GM19397 (cell line): ENCODE measurements around the gene IDE.
A peak's percentile ranks its signal among the peaks of the same experiment; 100 is the strongest.
"Not testable (repeated sequence)": the region's sequence is repeated elsewhere in the genome, so short reads cannot be mapped to it uniquely, and the experiment has no call there.

Source experiments
- ATAC-seq: cut with Tn5 transposase; IDR thresholded peaks from one replicate; pipeline ENCODE4 v1.9.1; 2021; ENCODE audit warnings: mild to moderate bottlenecking, moderate library complexity; ENCODE audit not compliant: unreplicated experiment

IDE gene

DNA sequence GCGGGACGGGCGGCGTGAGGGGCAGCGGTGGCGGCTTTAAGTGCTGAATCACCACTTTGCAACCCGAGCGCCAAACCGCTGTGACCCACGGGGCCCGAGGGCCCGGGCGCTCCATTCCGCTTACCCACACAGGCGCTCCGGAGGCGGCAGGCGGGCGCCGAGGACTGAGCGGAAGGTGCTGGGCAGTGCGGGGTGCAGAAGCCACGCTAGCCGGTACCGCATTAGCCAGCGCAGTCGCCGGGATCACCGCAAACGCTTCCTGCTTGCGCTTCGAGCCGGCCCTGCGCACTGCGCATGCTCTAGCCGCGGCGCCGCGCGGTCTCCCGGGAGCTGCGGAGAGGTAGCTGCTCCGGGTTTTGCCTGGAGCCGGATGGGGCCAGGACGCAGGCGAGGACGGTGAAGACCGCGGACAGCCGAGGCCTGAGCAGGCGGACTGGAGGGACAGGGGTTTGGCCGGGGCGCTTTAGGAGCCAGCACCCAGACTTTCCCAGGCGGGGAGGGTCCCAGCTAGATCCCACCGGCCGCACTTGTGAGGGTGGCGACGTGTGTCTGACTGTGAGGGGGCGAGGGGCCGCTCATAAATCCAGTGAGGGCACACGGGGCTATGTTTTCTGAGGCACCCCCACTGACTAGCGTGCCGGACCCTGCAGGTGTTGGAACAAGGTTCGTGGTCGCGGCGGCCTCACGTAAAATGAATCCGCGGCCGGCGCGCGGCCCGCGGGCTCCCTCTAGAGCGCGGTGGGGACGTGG, at the start of gene IDE:
Gene IDE (minus strand): TSS at position 296 of the 750 bp plus-strand sequence. CDS start 74 bp downstream, at position 222.
- ATAC-seq = peak; percentile 72

DNA sequence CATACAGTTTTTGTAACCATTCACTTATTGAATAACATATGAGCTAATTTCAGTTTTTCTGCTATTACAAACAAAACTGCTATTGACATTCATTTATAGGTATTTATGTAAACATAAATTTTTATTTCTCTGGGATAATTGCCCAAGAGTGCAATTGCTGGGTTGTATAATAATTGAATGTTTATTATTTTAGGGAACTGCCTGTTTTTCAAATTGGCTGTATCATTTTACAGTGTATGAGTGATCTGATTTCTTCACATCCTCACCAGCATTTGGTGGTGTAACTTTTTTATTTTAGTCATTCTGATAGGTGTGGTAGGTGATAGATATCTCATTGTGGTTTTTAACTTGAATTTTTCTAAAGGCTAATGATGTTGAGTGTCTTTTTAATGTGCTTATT, 45.5 kb upstream of the IDE start:
- ATAC-seq = no peak

DNA sequence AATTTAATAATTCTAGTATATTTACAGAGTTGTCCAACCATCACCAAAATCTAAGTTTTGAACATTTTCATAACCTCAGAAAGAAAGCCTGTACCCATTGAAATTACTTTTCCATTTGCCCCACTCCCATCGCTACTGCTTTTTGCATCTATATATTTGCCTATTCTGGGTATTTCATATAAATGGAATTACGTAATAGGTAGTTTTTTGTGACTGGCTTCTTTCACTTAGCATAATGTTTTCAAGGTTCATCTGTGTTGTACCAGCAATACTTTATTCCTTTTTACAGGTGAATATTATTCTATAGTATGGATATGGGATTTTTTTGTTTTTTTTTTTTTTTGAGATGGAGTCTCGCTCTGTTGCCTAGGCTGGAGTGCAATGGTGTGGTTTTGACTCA, 41.6 kb upstream of the IDE start:
- no peak for ATAC-seq

DNA sequence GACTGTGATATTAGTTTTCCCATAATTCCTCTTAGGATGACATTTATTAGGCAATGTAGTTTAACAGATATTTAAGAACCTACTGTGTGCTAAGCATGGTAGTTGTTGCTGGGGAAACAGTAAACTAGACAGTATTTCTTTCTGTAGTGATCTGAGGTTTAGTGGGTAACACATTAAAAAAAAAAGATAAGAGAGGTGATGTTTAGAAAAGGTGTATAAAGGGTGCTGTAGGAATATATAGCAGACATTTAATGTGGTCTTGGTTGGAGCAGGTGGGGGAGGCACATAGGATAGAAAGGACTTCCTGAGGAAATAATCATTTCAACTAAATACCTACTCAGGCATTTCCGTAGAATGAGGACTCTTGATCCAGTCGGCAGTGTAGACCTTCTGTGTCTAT, 30.9 kb upstream of the IDE start:
- ATAC-seq = no peak

DNA sequence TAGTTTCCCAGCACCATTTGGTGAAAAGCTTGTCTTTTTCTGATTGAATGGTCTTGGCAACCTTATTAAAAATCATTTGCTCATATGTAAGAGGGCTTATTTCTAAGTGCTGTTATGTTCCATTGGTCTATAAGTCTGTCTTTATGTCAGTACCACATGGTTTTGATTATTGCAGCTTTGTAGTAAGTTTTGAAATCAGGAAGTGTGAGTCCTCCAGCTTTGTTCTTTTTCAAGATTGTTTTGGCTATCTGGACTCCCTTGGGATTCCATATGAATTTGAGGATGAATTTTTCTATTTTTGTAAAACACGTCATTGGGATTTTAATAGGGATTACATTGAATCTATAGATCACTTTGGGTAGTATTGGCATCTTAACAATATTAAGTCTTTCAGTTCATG, 24.4 kb upstream of the IDE start:
- ATAC-seq = no peak

DNA sequence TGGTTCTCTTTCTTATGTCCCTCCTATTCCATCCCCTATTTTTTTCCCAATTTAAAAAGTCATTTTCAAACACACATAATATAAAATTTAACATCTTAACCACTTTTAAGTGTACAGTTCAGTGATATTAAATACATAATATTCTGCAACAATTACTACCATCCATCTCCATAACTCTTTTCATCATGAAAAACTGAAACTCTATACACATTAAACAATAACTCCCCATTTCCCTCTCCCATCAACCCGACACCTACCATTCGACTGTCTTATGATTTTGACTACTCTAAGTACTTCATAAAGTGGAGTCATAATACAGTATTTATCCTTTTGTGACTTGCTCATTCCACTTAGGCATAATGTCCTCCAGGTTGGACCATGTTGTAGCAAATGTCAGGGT, 21.6 kb upstream of the IDE start:
- ATAC-seq = no peak

DNA sequence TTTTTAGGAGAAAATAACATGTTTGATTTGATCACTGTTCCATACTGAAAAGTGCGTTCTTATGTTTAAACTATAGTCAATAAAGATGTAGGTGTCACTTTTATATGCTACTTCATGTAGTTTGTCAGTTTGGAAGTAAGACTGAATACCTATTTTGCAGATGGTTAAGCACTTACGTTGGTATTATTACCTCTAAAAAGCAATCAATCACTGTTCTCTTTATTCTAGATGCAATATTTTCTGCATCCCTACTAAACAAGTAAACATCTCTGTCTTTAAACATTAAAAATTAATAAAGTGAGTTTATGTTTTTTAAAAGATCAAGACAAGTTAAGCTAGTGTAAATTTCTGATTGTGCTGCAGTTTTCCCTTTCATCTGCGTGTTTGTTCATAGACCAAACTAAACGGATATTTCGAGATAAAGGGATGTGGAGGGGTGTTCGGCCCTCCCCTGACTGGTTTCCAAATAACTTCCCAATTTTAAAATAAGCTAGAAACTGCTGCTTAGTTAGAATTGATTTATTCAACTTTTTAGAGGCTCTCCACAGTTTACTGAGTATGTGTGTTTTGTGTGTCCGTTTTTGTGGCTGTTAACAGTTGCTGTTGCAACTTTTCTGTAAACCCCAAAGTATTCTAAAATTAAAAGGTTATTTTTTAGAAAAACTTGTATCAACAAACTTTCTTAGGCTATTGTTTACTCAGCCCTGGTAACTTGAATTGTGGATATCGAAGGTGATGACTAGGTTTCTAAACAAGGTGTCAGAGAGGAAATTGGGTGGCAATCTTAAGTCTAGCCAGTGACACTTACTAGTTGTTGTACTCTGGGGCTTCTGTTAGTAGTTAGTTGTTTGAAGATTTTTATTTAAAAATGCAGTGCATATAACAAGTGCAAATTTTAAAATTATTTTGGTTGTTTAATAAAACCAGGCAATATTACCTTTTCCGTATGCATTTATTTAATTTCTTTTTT, 20.0 kb upstream of the IDE start:
- ATAC-seq = no peak

DNA sequence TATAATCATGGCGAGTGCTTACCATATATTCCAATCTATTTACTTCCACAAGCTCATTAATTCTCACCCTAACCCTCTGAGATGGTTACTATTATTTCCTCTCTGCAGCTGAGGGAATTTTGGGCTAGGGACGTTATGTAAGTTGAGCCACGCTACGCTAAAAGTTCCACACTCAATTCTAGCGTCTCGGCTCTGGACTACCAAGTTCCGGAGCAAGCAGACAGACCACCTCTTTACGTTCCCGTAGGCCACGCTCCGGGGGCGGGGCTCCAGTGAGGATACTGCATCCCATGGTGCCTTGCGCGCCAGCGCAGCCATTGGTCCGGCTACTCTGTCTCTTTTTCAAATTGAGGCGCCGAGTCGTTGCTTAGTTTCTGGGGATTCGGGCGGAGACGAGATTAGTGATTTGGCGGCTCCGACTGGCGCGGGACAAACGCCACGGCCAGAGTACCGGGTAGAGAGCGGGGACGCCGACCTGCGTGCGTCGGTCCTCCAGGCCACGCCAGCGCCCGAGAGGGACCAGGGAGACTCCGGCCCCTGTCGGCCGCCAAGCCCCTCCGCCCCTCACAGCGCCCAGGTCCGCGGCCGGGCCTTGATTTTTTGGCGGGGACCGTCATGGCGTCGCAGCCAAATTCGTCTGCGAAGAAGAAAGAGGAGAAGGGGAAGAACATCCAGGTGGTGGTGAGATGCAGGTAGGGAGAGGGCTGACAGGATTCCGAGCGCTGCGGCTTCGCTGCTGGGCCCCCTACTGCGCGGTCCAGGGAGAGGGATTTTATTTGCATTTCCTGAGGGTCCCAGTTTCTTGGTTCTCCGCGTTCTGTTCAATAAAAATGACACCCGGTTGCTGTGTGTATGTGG, 19.1 kb upstream of the IDE start, which contains the start of gene KIF11:
Gene KIF11 (plus strand): TSS at position 370 of the 858 bp plus-strand sequence. CDS start 246 bp downstream, at position 616.
- ATAC-seq = peak; percentile 80

DNA sequence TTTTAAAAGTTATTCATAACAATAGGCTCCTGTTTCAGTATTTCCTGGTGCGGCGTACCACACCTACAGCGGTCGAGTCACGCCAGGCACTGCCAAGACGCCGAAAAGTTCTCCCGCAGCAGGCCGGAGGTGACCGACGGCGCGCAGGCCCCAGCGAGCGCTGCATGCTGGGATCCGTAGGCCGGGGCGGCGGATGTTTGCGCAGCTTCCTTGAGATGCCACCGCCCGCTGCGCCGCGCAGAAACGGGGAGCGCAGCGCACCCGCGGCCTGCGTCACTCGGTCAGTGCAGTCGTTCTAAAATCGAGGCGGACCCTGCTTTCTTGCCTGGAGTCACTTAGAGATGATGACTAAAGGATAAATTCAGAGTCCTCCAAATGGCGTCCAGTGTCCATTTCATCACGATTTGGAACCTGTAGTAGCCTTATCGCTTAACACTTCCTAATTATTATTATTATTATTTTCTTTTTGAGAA, 17.7 kb upstream of the IDE start:
- peak; percentile 78 for ATAC-seq

DNA sequence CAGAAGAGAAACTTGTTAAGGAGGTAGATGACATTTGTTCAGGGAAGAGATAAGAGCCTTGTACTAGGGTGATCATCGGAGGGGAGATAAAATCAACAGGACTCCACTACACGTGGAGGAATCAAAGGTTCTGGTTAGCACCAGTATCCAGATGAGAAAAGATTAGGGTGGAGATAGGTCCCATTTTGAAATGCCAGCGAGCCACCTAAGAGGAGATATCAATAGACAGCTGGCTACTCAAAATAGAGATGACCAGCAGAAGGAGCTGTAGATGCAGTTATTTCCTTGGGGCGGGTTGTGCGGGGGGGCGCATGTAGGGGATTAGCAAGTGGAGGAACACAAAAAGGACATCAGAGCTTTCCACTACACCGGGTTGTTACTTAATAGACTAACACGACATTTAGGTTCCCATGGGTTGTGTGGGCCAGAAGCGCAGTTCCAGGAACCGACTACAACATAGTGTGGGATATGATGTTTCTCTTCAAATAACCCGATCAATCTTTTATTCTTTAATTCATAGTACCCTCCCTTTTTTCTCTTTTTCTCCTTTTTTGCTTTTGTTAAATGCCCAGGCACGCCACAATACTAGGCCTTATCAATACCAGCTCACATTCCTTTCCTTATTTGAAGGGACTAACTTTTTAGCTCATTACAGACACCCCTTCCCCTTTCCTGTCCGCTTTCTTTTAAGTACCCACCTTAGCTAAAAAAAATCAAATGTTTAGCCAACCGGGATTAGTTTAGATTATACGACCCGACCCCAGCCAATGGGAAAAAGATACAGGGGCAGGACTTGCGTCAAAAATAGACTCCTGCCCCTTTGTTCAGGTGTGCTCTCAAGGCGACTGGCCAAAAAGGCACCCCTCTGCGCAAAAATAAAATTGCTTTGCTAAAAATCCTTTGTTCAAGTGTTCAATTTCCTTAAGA, 17.0 kb upstream of the IDE start:
- peak; percentile 6 for ATAC-seq

DNA sequence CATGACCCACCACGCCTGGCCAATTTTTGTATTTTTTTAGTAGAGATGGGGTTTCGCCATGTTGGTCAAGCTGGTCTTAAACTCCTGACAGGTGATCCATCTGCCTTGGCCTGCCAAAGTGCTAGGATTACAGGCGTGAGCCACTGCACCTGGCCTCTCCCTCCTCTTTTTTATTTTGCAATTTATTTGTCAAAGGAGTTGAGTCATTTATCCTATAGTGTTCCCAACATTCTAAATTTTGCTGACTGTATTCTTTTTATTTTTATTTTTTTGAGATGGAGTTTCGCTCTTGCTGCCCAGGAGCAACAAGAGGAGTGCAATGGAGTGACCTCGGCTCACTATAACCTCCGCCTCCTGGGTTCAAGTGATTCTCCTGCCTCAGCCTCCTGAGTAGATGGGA, 8.5 kb upstream of the IDE start:
- not testable (repeated sequence) for ATAC-seq

DNA sequence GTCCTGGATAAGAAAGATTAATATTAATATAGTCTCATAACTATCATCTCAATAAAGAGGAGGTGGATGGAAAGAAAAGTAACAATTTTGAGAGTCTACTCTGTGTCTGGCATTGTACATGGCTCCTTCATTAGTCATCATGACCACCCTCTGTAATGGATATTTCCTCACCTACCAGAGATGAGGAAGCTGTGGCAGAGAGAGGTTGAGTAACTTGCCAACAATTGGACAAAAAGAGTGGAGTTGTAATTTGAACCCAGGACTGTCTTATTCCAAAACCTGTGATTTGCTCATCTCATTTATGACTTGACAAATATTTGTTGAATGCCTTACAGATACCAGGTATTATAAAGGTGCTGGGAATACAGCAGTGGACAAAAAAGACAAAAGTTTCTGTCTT, 2.1 kb upstream of the IDE start:
- ATAC-seq = no peak

DNA sequence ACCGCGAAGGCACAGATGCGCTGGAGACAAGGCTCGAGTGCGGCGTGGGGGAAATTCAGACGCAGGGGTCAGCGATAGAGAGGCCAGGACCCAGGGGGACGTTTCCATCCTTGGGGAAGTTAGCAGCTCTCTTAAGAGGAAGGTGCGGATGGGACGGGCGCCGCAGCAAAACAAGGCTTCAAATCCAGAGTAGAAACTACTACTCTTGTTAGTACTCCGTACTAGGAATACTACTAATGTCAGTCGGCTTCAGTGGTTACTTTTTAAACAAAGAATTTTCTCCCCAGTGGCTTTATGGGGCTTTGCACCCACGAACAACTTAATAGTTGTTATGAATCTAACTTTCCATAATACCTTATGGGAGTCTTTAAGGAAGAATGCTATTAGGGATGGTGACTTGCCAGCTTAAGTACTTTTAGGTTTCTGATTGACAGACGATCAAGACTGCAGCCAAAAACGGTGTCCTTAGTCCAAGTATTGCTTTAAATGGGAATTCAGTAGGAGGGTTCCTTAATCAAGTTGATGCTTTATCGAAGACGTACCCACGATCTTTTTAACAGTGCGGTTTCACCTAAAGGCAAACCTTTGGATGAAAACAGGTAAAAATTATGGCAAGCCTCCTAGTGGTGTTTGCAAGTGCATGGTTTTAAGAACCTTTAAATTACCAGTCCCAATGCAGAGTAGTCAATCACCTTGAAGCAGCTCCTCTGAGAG, 812 bp upstream of the IDE start:
- peak; percentile 8 for ATAC-seq

DNA sequence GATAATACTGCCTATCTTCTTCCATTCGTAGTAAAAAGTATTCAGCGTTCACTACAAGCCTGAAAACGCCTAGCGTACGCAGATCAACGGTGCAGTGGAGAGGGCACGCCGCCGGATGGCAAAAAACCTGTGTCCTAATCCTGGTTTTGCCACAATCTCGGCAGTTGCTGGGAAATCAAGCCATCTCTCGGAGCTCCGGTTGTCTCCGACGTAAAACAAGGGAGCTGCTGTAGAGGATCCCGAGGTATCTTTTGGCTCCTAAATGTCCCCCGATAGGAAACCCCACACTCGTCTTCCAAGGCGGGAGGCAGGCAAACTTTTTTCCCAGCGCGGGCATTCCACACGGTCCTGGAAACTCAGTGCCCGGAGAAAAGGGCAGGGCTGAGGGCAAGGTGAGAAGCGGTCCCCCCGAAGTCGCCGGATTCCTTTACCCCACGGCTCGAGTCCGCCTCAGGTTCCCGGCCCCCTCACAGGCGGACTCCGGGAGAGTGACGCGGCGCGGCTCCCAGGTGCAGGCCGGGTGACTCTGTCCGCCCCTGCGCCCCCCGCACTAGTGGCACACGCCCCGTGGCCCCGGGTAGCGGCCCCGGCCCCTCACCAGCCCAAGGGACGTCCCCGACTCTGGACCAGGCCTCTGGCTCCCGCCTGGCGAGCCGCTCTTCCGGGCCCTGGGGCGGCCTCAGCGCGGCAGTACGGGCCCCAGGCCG, 649 bp downstream of the IDE start:
- ATAC-seq = no peak

DNA sequence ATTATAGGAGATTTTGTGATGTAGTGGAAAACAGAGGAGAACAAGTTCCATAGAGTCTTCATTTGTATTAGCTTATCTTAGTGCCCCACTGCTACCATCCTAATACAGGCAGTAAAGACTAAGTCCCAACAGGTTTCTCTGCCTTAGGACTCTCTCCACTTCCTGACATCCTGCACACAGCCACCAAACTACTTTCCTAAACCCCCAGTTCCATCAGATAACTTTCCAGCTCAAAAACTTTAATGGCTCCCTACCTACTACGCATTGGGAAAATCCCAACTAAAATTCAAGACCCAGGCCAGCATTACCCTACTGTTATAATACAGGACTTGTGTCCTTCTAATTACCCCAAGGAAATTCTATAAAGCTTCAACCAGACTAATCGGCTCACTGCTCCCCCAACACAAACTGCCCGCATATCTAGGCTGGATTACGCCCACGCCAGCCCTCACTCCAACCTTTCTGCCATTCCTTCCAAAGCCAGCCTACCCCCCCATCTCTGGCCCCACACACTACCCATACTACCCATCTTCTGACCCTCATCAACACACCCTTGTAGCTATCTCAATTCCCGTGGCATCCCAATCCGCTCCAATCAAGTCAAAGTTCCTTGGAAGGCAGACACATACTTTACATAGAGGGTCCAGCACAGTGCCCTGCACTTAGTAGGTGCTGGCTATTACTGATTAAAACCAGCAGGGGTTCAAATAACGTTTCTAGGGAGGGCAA, 1.4 kb downstream of the IDE start:
- ATAC-seq = no peak

DNA sequence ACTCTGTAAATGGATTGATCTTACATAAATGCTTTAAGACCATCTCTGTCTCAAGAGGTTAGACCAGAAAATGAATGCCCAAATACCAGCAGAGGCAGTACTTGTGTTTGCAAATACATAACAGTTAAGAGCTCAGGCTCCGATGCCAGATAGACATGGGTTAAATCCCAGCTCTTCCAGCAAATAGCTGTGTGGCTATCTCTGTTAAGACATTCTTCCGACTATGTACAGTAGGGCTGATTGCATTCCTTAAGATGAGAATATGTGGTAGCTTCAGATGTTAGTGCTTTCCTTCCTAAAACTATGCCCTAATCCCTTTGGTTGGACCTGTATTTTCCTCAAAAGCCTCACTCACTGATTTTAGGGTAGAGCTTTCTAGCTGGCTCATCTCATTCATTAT, 2.2 kb downstream of the IDE start:
- ATAC-seq = no peak

DNA sequence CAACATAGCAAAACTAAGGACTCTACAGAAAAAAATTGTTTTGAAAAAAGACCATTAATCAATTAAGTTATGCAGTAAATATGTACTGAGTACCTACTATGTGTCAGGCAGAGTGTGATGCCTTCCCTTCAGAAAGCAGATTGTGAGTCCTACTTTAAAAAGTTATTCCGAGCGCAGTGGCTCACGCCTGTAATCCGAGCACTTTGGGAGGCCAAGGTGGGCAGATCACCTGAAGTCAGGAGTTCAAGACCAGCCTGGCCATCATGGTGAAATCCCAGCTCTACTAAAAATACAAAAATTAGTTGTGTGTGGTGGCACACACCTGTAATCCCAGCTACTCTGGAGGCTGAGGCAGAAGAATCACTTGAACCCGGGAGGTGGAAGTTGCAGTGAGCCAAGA, 4.2 kb downstream of the IDE start:
- ATAC-seq = not testable (repeated sequence)

DNA sequence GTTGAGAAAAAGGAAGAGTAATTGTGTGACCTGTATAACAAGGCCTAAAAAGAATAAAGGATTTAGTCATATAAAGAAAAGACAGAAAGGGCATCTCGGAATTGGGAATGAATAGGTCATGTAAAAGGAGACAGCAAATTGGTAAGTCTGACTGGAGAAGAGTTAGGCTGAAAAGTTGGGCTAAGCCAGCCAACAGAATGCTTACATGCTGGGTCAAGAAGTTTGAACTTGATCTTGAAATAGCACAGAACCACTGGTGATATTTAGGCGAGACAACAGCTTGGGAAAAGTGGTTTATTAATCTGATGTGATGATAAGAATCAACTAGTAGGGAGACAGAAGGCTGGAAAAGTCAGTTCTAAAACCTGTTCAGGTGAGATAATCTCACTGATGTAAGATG, 4.8 kb downstream of the IDE start:
- no peak for ATAC-seq
